ENCODE data around the gene IQCE.
A peak's percentile ranks its signal among the peaks of the same experiment; 100 is the strongest.

IQCE gene

GRCh38 chr7:2640482-2640830, 81.7 kb downstream of the IQCE start:
- Histone ChIP-seq H3K27ac (peak overlapping the region; percentile 61 to 94), H3K4me3 (no peak overlapping the region)
- no peak for DNase-seq (ENCODE audit: low spot score)
- TF ChIP-seq CTCF (IDR thresholded peaks at IDR 0.05), result no peak

GRCh38 chr7:2640846-2641316, 82.1 kb downstream of the IQCE start:
- Histone ChIP-seq H3K4me3 (peak overlapping the region; percentile 66), H3K27ac (peak overlapping the region; percentile 61 to 94)
- TF ChIP-seq CTCF (IDR thresholded peaks at IDR 0.05), result no peak
- no peak for DNase-seq (ENCODE audit: low spot score)

- peak; percentile 97 for DNase-seq (ENCODE audit: low spot score)
- no peak for TF ChIP-seq CTCF (IDR thresholded peaks at IDR 0.05)
- Histone ChIP-seq H3K27ac (peak overlapping the region; percentile 61 to 94), H3K4me3 (peak overlapping the region; percentile 66)
Measured at GRCh38 chr7:2641406-2642393, 82.9 kb downstream of the IQCE start.

GRCh38 chr7:2643386-2644219, 84.8 kb downstream of the IQCE start:
- TF ChIP-seq CTCF (IDR thresholded peaks at IDR 0.05), result no peak
- DNase-seq (ENCODE audit: low spot score), result no peak
- no peak overlapping the region for H3K4me3 ChIP-seq
- H3K27ac ChIP-seq, result no peak overlapping the region

GRCh38 chr7:2644220-2644561, 85.4 kb downstream of the IQCE start:
- Histone ChIP-seq H3K27ac (no peak overlapping the region), H3K4me3 (no peak overlapping the region)
- TF ChIP-seq CTCF (IDR thresholded peaks at IDR 0.05), result no peak
- DNase-seq (ENCODE audit: low spot score), result no peak

- DNase-seq (ENCODE audit: low spot score), result no peak
- Histone ChIP-seq H3K27ac (no peak overlapping the region), H3K4me3 (no peak overlapping the region)
- TF ChIP-seq CTCF (IDR thresholded peaks at IDR 0.05), result no peak
Measured at GRCh38 chr7:2644562-2645273, 85.9 kb downstream of the IQCE start.
